ENCODE results near the gene GATA2. TPM values are rescaled to one million over a fixed set of nuclear protein-coding genes. Genes with fewer than 3 reads are reported as not detected.

The GATA2 gene
- total RNA-seq, 1 experiment from 2014 or later, result 74.6 TPM

DNA sequence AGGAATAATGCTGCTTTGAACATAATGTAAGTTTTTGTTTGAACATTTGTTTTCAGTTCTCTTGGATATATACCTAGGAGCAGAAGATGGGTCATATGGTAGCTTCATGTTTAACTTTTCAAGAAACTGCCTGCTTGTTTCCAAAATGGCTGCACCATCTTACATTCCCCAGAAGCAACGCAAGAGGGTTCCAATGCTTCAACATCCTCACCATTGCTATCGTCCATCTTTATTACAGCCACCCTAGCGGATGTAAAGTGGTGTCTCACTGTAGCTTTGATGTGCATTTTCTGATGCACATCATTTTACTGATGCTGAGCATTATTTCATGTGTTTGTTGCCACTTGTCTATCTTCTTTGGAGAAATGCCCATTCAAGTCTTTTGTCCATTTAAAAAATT is 46.4 kb upstream of the GATA2 start:
- Histone ChIP-seq H3K4me3 (ENCODE audit: low read depth in 2 of 2, low read length in 2 of 2) (no peak overlapping the region), H3K4me1 (ENCODE audit: control insufficient read depth, insufficient read depth, low read length) (no peaks in the 10 kb centered on the region), H3K27ac (ENCODE audit: low read length) (no peak overlapping the region), H3K9me3 (ENCODE audit: control insufficient read depth, insufficient read depth, low read depth, low read length) (peaks cover 16% of the 10 kb centered on the region; the same call in 1 of the 2 replicates), H3K27me3 (ENCODE audit: control insufficient read depth, insufficient read depth, low read length) (peaks cover 20% of the 10 kb centered on the region), H3K36me3 (ENCODE audit: control insufficient read depth, insufficient read depth, low read length) (no peaks in the 10 kb centered on the region)
- DNase-seq (ENCODE audit: low read depth, low spot score), result no peak
- no peak for ATAC-seq
- CTCF ChIA-PET, result no interaction called here
- no TSS peak for BruUV-seq (replicated peaks)
- intact Hi-C loops (cut with micrococcal nuclease; ENCODE audit: unreplicated experiment) (no loop called here), in situ Hi-C loops (cut with HindIII; ENCODE audit: low pct_unique_long_range_greater_than_20kb, low sequenced_read_pairs) (no loop called here)
- TF ChIP-seq CTCF (IDR thresholded peaks at IDR 0.05), result no peak
- TF ChIP-seq TCF7L2 (IDR thresholded peaks at IDR 0.05; ENCODE audit: low read depth, low read length), result no peak
- no peak for TF ChIP-seq REST (IDR thresholded peaks at IDR 0.05; ENCODE audit: insufficient read depth in 1 of 2, low read depth in 2 of 2, low read length in 1 of 2)
- no peak for TF ChIP-seq SIN3A (IDR thresholded peaks at IDR 0.05; ENCODE audit: borderline replicate concordance, insufficient read depth, low read depth, low read length)
- no peak for TF ChIP-seq POLR2AphosphoS5 (IDR thresholded peaks at IDR 0.05; ENCODE audit: low read depth, low read length)
- POLR2A ChIA-PET, result no interaction called here

GRCh38 chr3:128537091-128537703 is 44.2 kb upstream of the GATA2 start:
- in situ Hi-C loops (cut with HindIII; ENCODE audit: low pct_unique_long_range_greater_than_20kb, low sequenced_read_pairs), result no loop called here
- DNase-seq (ENCODE audit: low read depth, low spot score) (no peak), ATAC-seq (no peak)
- ChIA-PET POLR2A (no interaction called here), CTCF (interaction anchor here (0.5 to 0.7 kb wide), 2 partner anchors 43 to 189 kb away, joined by 4 read pairs; no protein-coding TSS in a partner anchor)
- Histone ChIP-seq H3K27ac (ENCODE audit: low read length) (no peak overlapping the region), H3K4me3 (ENCODE audit: low read depth in 2 of 2, low read length in 2 of 2) (no peak overlapping the region), H3K36me3 (ENCODE audit: control insufficient read depth, insufficient read depth, low read length) (no peaks in the 10 kb centered on the region), H3K9me3 (ENCODE audit: control insufficient read depth, insufficient read depth, low read depth, low read length) (no peaks in the 10 kb centered on the region), H3K27me3 (ENCODE audit: control insufficient read depth, insufficient read depth, low read length) (peaks cover 29% of the 10 kb centered on the region), H3K4me1 (ENCODE audit: control insufficient read depth, insufficient read depth, low read length) (no peaks in the 10 kb centered on the region)
- intact Hi-C loops (cut with micrococcal nuclease; ENCODE audit: unreplicated experiment), result no loop called here
- BruUV-seq (replicated peaks), result no TSS peak
- no peak for TF ChIP-seq CTCF (IDR thresholded peaks at IDR 0.05)
- no peak for TF ChIP-seq REST (IDR thresholded peaks at IDR 0.05; ENCODE audit: insufficient read depth in 1 of 2, low read depth in 2 of 2, low read length in 1 of 2)
- no peak for TF ChIP-seq SIN3A (IDR thresholded peaks at IDR 0.05; ENCODE audit: borderline replicate concordance, insufficient read depth, low read depth, low read length)
- no peak for TF ChIP-seq POLR2AphosphoS5 (IDR thresholded peaks at IDR 0.05; ENCODE audit: low read depth, low read length)
- TF ChIP-seq TCF7L2 (IDR thresholded peaks at IDR 0.05; ENCODE audit: low read depth, low read length), result no peak

Data from Panc1 (cell line).